Fibroblast of lung (primary cell): ENCODE measurements around the gene ZMYM4. TPM values are rescaled to one million over a fixed set of nuclear protein-coding genes. Genes with fewer than 3 reads are reported as not detected.

Experiments used
- DNase-seq, 2 donors: peaks; one replicate each; pipeline versions ENCODE4 v3.0.0 to v3.0.0-alpha.2; 2010; ENCODE audit warnings: low read depth in 2 of 2
- H2AFZ ChIP-seq: 2 replicates; pipeline ENCODE4 v1.5.1; 2012; ENCODE audit warnings: low read length, control low read depth, inconsistent platforms
- H3K27ac ChIP-seq: 2 replicates; pipeline ENCODE4 v1.5.1; 2011; ENCODE audit warnings: low read length, control low read depth; ENCODE audit not compliant: insufficient read depth
- H3K27me3 ChIP-seq: 2 replicates; pipeline ENCODE4 v1.5.1; 2011; ENCODE audit warnings: mild to moderate bottlenecking, low read length; ENCODE audit not compliant: control insufficient read depth, insufficient read depth
- H3K36me3 ChIP-seq: 2 replicates; pipeline ENCODE4 v1.5.1; 2011; ENCODE audit warnings: low read length; ENCODE audit not compliant: control insufficient read depth, insufficient read depth
- H3K4me1 ChIP-seq: 2 replicates; pipeline ENCODE4 v1.5.1; 2011; ENCODE audit warnings: low read length; ENCODE audit not compliant: control insufficient read depth, insufficient read depth; ENCODE audit errors: extremely low read depth
- H3K4me2 ChIP-seq: 2 replicates; pipeline ENCODE4 v1.5.1; 2011; ENCODE audit warnings: low read length, control low read depth; ENCODE audit not compliant: insufficient read depth; ENCODE audit errors: extremely low read depth
- H3K4me3 ChIP-seq, 4 experiments: fragments of 200-600 bp in 1 of 4; sonication (generic) in 1 of 4; replicated peaks in 1 of 4; 2 replicates each; pipeline ENCODE4 v1.5.1; 2011 to 2016; ENCODE audit warnings: low read length in 4 of 4, low read depth in 3 of 4, mild to moderate bottlenecking in 3 of 4, control low read depth in 2 of 4, inconsistent platforms in 1 of 4, mixed read lengths in 1 of 4; ENCODE audit not compliant: insufficient read depth in 1 of 4; ENCODE audit errors: control extremely low read depth in 1 of 4
- H3K79me2 ChIP-seq: 2 replicates; pipeline ENCODE4 v1.5.1; 2012; ENCODE audit warnings: mild to moderate bottlenecking, low read length, inconsistent platforms; ENCODE audit not compliant: control insufficient read depth, insufficient read depth
- H3K9ac ChIP-seq: 2 replicates; pipeline ENCODE4 v1.5.1; 2011; ENCODE audit warnings: mild to moderate bottlenecking, low read length, control low read depth; ENCODE audit not compliant: insufficient read depth
- H3K9me3 ChIP-seq: 2 replicates; pipeline ENCODE4 v1.5.1; 2012; ENCODE audit warnings: low read depth, low read length; ENCODE audit not compliant: control insufficient read depth, insufficient read depth
- H4K20me1 ChIP-seq: 2 replicates; pipeline ENCODE4 v1.5.1; 2011; ENCODE audit warnings: low read length; ENCODE audit not compliant: control insufficient read depth, insufficient read depth; ENCODE audit errors: extremely low read depth
- CTCF ChIP-seq, 2 donors: IDR thresholded peaks in 1 of 2; conservative IDR thresholded peaks in 1 of 2; 1 replicate in 1 of 2; 2 replicates in 1 of 2; pipeline ENCODE4 v1.5.1; 2011 to 2012; ENCODE audit warnings: low read length in 2 of 2, control low read depth in 1 of 2, inconsistent platforms in 1 of 2, low read depth in 1 of 2, mild to moderate bottlenecking in 1 of 2
- EZH2 ChIP-seq: IDR thresholded peaks from 2 replicates; pipeline ENCODE4 v1.5.1; 2012; ENCODE audit warnings: low read length, control low read depth, mild to moderate bottlenecking; ENCODE audit errors: missing control alignments
- polyA plus RNA-seq, 2 donors: library from polyadenylated mRNA; depleted of rRNA in 1 of 2; stranded (reverse) in 1 of 2; unstranded in 1 of 2; fragments of >200 nt; gene quantifications; 2 replicates each; pipeline ENCODE4 v1.2.1, GENCODE V29; 2011 to 2012; ENCODE audit warnings: missing spikeins in 1 of 2
- total RNA-seq: library from RNA; depleted of rRNA; stranded (reverse); fragments of >200 nt; gene quantifications from 2 replicates; pipeline ENCODE4 v1.2.1, GENCODE V29; 2014

Gene ZMYM4
- total and polyA plus RNA-seq, 2 donors (not counting 1 experiment from before 2014, with no cell fraction given): 40.5 to 54.1 TPM

GRCh38 chr1:35454176-35454575 is 185.7 kb downstream of the ZMYM4 start:
- H4K20me1 ChIP-seq: no peaks in the 10 kb centered on the region
- H3K36me3 ChIP-seq: peaks cover 6% of the 10 kb centered on the region
- no peak for DNase-seq
- no peaks in the 10 kb centered on the region for H3K9me3 ChIP-seq
- H3K4me2 ChIP-seq: no peak overlapping the region
- H2AFZ ChIP-seq: no peak overlapping the region
- no peak overlapping the region for H3K4me3 ChIP-seq
- H3K9ac ChIP-seq: no peak overlapping the region
- H3K4me1 ChIP-seq: peaks cover 19% of the 10 kb centered on the region
- H3K79me2 ChIP-seq: no peaks in the 10 kb centered on the region
- H3K27me3 ChIP-seq: no peaks in the 10 kb centered on the region
- no peak overlapping the region for H3K27ac ChIP-seq
- TF ChIP-seq CTCF (conservative IDR thresholded peaks at IDR 0.05 in 1 of 2, IDR thresholded peaks at IDR 0.05 in 1 of 2; ENCODE audit: low read depth in 1 of 2, low read length in 2 of 2) (no peak), EZH2 (no peak)

GRCh38 chr1:35454616-35455015 is 186.1 kb downstream of the ZMYM4 start:
- no peak overlapping the region for H3K27ac ChIP-seq
- no peak for TF ChIP-seq EZH2
- TF ChIP-seq CTCF (conservative IDR thresholded peaks at IDR 0.05 in 1 of 2, IDR thresholded peaks at IDR 0.05 in 1 of 2; ENCODE audit: low read depth in 1 of 2, low read length in 2 of 2): peak; percentile 12 to 30
- no peak overlapping the region for H3K9ac ChIP-seq
- no peaks in the 10 kb centered on the region for H4K20me1 ChIP-seq
- no peaks in the 10 kb centered on the region for H3K9me3 ChIP-seq
- peaks cover 17% of the 10 kb centered on the region for H3K4me1 ChIP-seq
- no peaks in the 10 kb centered on the region for H3K27me3 ChIP-seq
- peaks cover 6% of the 10 kb centered on the region for H3K36me3 ChIP-seq
- DNase-seq: peak; percentile 59 to 82
- H3K4me3 ChIP-seq: no peak overlapping the region
- no peak overlapping the region for H3K4me2 ChIP-seq
- no peak overlapping the region for H2AFZ ChIP-seq
- H3K79me2 ChIP-seq: no peaks in the 10 kb centered on the region

GRCh38 chr1:35460796-35461195 is 192.3 kb downstream of the ZMYM4 start:
- Histone ChIP-seq H3K27me3 (no peaks in the 10 kb centered on the region), H2AFZ (no peak overlapping the region), H3K36me3 (peaks cover 4% of the 10 kb centered on the region), H3K4me3 (no peak overlapping the region), H4K20me1 (no peaks in the 10 kb centered on the region), H3K9me3 (no peaks in the 10 kb centered on the region), H3K4me1 (no peaks in the 10 kb centered on the region), H3K27ac (no peak overlapping the region), H3K9ac (no peak overlapping the region), H3K79me2 (no peaks in the 10 kb centered on the region), H3K4me2 (no peak overlapping the region)
- no peak for TF ChIP-seq CTCF (conservative IDR thresholded peaks at IDR 0.05 in 1 of 2, IDR thresholded peaks at IDR 0.05 in 1 of 2; ENCODE audit: low read depth in 1 of 2, low read length in 2 of 2)
- TF ChIP-seq EZH2: no peak
- DNase-seq: no peak
